ENCODE data around the gene TOMM20.
"Not testable (repeated sequence)": the region's sequence is repeated elsewhere in the genome, so short reads cannot be mapped to it uniquely, and the experiment has no call there.

The TOMM20 gene

DNA sequence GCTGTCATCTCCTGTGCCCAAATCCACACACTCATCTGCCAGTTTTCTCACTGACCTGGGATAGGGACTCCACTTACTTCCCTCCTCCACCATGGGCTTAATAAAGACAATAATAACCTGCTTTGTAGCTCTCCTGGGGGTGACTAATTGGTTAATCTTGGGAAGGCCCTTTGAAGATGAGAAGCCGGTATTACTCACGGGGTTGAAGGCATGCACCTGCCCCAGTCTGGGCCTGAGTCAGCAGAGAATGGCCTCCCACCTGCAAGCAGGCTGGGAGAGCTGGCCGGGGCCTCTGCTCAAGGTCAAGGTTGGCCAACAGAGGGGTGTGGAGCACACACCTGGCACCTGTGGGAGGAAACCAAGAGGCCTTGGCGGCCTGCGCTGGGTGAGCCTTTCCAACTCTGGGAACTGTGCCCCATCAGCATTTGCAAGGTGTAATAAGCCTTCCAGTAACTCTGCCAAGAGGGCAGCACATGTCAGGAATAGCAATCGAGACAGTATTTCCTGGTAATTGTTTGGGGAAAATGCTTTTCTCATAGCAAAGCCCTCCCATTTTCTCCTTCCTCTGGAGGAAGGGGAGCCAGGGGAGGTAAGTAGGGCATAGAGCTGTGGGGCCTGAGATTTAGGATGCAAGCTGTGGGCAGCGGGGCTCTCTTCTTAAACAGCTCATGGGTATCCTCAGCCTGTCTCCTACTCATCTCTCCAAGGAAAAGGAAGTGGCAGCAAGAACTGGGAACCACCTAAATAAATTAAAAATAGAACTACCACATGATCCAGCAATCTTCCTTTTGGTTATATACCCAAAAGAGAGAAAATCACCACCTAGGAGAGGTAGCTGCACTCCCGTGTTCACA is 49.0 kb downstream of the TOMM20 start:
- no peak for DNase-seq (ENCODE audit: low read depth, low spot score)

DNA sequence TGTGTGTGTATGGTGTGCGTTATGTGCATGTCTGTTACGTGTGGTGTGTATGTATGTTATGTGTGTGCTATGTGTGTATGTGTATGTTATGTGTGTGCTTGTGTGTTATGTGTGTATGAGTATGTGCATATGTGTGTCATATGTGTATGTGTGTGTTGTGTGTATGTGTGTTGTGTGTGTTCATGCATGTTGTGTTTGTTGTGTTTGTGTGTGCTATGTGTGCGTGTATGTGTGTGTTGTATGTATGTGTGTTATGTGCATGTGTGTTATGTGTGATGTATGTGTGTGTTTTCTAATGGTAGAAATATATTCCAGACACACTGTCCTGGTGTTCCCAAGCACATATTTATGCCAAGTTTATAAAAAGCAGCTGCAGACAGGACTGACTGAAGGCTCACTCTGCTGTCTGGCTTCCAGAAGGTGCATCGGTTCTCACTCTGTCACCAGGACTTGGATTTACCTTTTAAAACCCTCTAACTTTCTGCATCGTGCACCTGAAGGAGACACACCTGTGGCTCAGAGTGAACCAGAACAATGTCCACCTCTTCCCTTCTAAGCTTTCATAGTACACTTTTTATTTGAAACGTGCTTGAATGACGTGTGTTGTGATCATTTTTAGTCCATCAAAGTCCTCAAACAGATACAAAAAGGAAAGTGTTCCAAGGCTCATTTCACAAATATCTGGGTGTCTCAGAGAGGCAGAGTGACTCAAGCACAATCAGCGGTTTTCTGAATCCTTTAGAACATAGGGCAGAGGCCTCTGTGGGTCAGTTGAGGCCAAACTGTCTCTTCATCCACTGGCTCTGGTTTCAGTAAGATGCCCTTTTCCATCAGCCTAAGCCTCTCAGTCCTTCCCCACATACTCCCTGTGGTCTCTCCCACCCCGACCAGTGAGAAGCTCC is 49.9 kb downstream of the TOMM20 start:
- no peak for DNase-seq (ENCODE audit: low read depth, low spot score)

DNA sequence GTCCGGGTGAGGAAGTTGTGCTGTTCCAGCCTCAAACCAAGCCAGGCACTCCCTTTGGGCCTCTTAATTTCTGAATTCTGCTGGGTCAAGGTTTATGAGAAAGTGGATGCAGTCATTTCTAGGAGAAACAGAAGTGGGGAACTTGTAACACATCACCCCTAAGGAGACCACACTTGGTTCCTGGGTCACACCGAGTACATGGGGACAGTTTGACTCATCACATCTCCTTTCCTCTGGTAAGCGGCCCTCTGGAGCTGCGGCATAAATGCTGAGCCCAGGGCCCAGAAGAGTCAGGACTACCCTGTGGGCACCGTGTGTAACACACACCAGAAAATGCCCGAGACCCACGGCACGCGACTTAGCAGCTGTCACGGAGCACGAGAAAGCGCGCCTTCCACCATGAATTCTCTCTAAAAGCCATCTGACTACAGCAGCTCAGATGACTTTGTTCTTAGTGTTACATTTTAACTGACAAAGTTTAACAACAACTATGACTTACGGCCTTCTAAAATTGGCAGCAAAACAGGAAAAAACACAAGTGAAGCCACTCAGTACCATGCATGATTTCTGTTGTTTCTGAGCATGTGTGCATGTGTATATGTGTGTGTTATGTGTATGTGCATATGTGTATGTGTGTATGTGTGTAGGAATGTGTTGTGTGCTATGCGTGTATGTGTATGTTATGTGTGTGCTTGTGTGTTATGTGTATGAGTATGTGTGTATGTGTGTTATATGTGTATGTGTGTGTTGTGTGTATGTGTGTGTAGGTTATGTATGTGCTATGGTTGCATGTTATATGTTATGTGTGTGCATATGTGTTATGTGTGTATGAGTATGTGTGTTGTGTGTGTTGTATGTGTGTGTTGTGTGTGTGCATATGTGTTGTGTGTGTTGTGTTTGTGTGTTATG is 50.8 kb downstream of the TOMM20 start:
- DNase-seq (ENCODE audit: low read depth, low spot score) = no peak

GRCh38 chr1:235077163-235077540 is 51.5 kb downstream of the TOMM20 start:
- no peak for DNase-seq (ENCODE audit: low read depth, low spot score)

DNA sequence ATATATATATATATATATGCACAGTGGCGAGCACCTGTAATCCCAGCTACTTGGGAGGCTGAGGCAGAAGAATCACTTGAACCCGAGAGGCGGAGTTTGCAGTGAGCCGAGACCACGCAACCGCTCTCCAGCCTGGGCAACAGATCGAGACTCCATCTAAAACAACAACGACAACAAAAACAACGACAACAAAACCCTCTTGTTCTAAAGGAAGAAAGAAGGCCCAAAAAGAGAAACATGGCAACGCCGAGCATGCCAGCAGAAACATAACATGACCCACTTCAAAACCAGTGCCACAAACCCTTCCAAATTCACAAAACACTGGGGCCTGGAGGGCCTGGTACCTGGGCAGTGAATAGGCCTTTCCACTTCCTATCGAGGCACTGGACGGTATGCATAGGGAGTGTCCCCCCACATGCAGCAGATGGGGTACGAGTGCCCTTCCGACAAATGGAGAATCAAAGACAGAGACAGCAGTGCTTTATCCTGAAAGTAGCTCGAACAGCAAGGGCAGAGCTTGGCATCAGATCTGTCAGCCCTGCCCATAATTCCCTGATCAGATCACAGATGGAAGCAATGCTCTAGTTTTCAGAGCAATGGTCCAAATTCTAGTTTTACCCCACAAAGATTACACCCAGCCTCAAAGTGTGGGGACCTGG is 52.0 kb downstream of the TOMM20 start:
- no peak for DNase-seq (ENCODE audit: low read depth, low spot score)

DNA sequence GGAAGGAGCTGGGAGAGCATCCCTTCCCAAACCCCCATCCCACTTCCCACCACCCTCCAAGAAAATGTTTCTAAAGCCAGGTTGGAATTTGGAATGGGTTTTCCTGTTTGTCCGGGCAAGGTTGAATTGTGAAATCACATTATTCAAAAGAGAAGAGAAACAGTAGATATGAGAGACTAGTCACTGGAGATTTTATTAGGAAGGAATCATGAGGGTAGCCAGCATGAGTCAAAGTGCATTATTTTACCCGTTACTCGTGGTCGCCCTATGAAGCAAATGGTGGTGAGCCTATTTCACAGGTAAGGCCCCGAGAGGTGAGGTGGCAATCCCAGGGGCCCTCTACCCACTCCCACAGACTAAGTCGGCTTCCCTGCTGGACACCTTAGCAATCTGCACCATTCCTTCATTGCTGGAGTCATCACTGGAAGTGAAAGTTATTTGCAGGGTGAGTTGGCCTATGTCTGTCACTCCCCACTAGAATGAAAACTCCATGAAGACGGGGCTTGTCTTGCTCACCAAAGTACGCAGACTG is 52.8 kb downstream of the TOMM20 start:
- DNase-seq (ENCODE audit: low read depth, low spot score) = no peak

DNA sequence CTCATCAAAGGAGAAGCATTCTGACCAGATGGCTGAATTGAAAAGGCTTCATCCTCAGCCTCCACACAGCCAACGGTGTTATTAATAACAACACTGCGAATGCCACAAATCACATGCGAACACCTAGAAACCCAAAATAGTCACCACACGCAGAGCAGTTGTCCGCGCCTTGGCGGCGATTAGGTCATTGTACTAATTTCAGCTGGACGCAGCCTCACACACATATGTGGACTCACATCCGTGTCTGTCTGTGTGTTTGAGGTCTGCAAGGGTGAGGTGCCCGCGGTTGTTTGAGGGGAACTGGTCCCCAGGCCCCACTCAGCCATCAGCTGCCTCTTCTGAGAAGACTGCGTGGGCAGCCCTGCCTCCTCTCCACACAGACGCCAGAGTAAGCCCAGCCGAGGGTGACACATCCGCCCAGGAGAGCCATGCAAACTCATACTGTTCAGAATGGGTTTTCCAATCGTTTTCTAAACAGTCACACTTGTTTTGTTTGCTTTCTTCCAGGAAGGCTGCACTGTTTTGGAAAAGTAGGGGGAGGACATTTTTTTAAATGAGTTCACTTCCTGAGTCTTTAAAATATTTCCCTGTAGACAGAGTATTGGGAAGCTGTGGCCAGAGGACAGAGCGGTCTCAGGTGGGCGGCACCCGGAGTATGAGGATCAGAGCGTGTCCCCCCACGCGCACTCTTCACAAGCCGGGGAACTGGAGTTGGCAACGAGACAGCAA is 53.4 kb downstream of the TOMM20 start:
- no peak for DNase-seq (ENCODE audit: low read depth, low spot score)

- no peak for DNase-seq (ENCODE audit: low read depth, low spot score)
Observed at GRCh38 chr1:235074523-235075047, 54.1 kb downstream of the TOMM20 start.

DNA sequence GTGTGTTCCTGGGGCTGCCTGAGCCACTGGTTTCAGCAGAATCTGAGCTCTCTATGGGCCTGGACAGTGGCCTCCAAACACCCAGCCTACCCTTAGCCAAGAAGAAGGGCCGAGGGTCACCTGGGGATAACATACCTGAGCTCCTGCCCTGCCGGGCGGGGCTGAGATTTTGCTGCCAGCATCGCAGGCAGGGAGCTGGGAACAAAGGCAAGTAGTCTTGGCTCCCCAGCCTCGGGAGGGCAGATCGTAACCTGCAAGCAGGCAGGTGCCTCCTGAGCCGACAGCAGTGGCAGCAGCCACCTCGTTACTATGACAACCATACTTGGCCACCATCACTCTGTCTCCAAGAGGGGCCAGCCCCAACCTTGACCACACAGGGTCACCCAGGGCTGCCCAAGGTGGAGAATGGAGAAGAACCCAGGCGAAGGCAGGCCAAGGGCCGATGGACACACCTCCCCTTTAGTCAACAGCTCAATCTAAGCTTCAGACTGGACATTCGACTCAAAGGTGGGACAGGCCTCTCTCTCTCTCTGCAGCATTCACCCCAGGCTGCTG is 54.6 kb downstream of the TOMM20 start:
- no peak for DNase-seq (ENCODE audit: low read depth, low spot score)

DNA sequence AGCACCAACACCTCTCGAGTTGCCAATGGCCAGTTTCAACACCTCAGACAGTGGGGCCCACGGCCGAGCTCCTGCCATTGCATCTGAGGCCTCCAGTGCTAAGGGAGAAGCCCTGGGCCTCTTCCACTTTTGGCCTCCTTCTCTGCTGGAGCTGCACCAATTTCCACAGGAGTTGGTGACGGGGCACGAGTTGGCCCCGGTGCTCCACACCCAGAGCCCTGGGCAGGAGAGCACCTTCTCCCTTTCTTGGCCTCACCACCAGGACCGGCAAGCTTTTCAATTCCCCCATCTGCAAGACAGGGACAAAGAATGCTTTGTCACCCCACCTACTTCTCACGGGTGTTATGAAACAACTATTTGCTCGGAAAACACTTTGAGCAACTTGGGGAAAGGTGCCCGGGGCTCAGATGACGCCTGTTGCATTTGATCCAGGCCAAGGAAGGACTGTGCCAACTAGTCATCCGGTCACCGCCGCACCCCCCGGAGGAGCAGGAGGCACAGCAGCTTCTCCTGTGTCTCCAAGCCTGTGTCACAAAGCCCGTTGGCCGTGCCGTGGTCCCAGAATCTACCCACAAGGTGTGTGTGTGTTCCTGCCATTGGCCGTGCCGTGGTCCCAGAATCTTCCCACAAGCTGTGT is 55.2 kb downstream of the TOMM20 start:
- no peak for DNase-seq (ENCODE audit: low read depth, low spot score)

DNA sequence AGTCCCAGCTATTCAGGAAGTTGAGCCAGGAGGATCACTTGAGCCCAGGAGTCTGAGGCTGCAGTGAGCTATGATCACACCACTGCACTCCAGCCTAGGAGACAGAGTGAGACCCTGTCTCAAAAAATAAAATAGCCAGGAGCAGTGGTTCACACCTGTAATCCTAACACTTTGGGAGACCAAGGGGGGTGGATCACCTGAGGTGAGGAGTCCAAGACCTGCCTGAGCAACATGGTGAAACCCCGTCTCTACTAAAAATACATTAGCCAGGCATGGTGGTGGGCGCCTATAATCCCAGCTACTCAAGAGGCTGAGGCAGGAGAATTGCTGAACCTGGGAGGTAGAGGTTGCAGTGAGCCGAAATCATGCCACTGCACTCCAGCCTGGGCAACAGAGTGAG is 56.1 kb downstream of the TOMM20 start:
- not testable (repeated sequence) for DNase-seq (ENCODE audit: low read depth, low spot score)

DNA sequence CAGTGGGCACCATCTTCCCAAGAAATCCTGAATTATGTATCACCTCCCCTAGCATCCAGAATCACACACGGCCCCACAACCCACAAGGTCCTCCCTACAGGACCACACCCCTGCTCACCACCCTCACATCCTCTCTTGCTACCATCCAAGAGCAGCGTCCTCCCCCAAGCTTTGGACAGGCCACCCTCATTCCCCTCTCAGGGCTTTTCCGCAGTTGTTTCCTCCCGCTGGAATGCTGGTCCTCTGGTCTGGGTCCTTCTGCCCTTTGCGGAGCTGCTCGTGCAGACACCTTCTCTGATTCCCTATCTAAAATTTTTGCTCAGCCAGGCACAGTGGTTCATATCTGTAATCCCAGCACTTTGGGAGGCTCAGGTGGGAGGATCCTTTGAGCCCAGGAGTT is 56.5 kb downstream of the TOMM20 start:
- no peak for DNase-seq (ENCODE audit: low read depth, low spot score)

- DNase-seq (ENCODE audit: low read depth, low spot score) = no peak
Observed at GRCh38 chr1:235070819-235071218, 57.8 kb downstream of the TOMM20 start.

GRCh38 chr1:235069577-235070563 is 58.8 kb downstream of the TOMM20 start:
- no peak for DNase-seq (ENCODE audit: low read depth, low spot score)

GRCh38 chr1:235069176-235069575 is 59.5 kb downstream of the TOMM20 start:
- DNase-seq (ENCODE audit: low read depth, low spot score) = no peak

DNA sequence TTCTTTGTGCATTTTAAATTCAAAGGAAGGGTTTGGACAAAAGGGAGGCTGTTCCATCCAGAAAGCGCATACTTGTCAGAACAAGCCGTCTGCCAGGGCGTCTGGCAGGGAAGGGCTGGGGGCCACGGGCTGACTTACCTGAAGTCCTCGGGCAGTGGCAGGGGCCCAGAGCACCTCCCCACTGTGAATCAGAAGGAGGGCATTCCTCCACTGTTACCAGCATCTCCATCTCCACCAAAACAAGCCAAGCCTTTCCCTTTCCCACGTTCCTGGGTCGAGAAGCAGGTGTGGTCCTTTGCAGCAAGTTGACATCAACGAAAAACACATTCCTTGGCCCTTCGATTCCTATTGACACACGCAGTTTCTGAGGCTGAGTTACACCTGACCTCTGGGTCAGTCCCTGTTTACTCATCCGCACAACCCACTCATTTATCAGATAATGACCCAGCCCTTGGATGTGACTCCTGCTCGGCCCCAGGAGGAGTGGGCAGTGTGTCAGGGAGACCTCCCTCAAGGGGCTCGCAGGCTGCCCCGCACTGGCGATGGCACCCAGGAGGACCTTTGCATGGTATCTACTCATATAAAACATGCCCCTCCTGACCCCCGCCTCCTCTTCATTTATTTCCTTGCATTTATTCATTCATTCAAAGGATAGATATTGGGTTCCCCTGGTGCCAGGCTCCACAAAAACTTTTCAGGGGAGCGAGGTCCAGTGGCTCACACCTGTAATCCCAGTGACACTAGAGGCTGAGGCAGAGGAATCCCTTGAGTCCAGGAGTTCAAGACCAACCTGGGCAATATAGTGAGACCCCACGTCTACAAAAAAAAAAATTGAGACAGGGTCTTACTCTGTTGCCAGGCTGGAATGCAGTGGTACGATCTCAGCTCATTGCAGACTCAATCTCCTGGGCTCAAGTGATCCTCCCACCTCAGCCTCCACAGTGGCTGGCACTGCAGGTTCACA is 60.2 kb downstream of the TOMM20 start:
- DNase-seq (ENCODE audit: low read depth, low spot score) = no peak
